HG03558 (cell line): Measurements from ENCODE around the gene ZSCAN5B.
"Not testable (repeated sequence)": the region's sequence is repeated elsewhere in the genome, so short reads cannot be mapped to it uniquely, and the experiment has no call there.

Experiments
- ATAC-seq: cut with Tn5 transposase; IDR thresholded peaks from one replicate; pipeline ENCODE4 v1.9.1; 2021; ENCODE audit warnings: moderate number of reproducible peaks; ENCODE audit not compliant: unreplicated experiment; ENCODE audit errors: extremely low read depth

ZSCAN5B gene

DNA sequence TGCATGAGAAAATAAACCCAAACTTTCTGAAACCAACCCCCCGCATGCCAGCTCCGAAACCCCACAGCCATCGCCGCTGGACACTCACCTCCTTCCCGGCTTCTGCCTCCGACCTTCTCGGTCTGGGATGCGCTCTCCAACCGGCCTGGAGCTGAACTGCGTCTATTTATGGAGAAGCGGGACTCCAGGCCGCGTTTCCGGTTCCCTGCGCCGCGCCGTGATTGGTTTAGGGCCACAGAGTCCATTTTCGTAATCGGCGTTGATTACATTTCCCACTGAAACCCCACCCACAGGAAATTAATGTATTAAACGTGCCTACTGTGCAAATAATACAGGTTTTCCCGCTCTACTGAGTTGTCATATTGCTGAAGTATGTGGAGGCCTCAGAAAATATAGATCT, at the start of gene ZSCAN5B:
Gene ZSCAN5B (minus strand): TSS at position 138 of the 400 bp plus-strand sequence. CDS start 4,731 bp downstream, outside the sequence.
- not testable (repeated sequence) for ATAC-seq

DNA sequence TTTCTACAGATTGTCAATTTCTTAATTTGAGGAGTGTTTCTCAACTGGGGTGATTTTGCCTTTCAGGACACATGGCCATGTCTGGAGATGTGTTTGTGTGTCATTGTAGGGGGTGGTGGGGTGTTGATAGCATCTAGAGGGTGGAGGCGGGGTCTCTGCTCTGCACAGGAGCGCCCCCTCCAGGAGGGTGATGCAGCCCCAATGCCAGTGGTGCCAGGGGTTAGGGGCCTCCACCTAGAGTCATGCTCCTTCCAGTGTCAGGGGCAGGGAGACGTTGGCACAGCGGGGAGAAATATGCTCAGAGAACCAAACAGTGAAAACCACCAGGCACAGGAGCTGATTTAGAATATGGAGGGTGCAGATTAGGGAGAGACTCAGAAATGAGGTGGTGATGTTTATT, 48.2 kb upstream of the ZSCAN5B start:
- not testable (repeated sequence) for ATAC-seq

- no peak for ATAC-seq
Observed at GRCh38 chr19:56245121-56245740, 47.6 kb upstream of the ZSCAN5B start.

GRCh38 chr19:56223481-56223880, 25.9 kb upstream of the ZSCAN5B start:
- no peak for ATAC-seq

DNA sequence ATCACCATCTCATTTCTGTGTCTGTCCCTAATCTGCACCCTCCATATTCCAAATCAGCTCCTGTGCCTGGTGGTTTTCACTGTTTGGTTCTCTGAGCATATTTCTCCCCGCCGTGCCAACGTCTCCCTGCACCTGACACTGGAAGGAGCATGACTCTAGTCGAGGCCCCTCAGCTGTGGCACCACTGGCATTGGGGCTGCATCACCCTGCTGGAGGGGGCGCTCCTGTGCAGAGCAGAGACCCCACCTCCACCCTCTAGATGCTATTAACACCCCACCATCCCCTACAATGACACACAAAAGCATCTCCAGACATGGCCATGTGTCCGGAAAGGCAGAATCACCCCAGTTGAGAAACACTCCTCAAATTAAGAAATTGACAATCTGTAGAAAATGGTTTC, 25.3 kb upstream of the ZSCAN5B start:
- ATAC-seq = no peak

DNA sequence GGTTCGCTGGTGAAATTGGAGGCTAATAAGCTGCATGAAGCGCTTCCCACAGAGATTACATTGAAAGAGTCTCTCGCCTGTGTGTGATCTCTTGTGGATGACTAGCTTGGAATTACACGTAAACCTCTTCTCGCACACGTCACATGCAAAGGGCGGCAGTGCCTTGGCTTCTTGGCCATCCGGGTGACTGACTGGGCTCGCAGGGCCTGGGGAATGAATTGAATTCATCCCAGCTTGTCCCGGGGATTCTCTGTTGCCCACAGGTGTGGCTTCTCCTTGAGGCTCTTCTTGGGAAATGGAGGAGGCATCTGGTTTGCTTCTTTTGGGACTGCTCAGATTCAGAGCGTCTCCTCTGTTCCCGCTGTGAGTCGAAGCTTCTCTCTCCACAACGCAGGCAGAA, 24.3 kb upstream of the ZSCAN5B start:
- no peak for ATAC-seq

DNA sequence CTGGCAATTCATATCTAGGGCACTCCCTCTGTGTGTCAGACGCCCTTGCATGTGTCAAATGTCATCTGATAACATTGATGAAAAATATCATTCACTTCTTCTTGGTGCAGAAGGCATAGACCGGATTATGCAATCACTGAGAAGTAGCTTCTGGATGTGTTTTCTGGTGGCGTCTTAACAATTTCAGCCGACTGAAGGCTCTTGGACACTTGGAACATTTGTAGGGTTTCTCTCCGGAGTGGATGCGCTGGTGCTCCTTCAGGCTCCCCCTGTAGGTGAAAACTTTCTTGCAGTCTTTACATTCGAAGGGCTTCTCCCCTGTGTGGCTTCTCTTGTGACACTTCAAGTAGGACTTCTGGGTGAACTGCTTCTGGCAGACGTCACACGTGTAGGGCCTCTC, 23.9 kb upstream of the ZSCAN5B start:
- not testable (repeated sequence) for ATAC-seq

- no peak for ATAC-seq
Observed at GRCh38 chr19:56218961-56219360, 21.4 kb upstream of the ZSCAN5B start.

GRCh38 chr19:56217039-56217949, 19.7 kb upstream of the ZSCAN5B start:
- ATAC-seq = no peak

GRCh38 chr19:56211718-56212117, 14.1 kb upstream of the ZSCAN5B start:
- no peak for ATAC-seq

GRCh38 chr19:56210036-56210435, 12.5 kb upstream of the ZSCAN5B start:
- ATAC-seq = not testable (repeated sequence)

GRCh38 chr19:56209091-56209490, 11.5 kb upstream of the ZSCAN5B start:
- no peak for ATAC-seq

- ATAC-seq = not testable (repeated sequence)
Observed at GRCh38 chr19:56207581-56207980, 10.0 kb upstream of the ZSCAN5B start.

DNA sequence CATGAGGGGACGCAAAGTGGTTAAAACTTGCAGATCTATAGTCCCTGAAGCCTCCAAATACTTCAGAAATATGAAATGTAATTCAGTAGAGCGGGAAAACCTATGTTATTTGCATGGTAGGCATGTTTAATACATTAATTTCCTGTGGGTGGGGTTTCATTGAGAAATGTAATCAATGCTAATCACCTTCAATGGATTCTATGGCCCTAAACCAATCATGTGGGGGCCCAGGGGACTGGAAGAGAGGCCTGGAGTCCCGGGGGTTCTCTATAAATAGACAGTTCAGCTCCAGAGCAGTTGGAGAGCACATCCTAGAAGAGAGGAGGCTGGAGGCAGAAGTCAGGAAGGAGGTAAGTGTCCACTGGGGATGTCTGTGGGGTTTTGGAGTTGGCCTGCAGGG, 4.4 kb upstream of the ZSCAN5B start, which contains the start of gene ZSCAN5C:
Gene ZSCAN5C (plus strand): TSS at position 301 of the 400 bp plus-strand sequence. CDS start 3,641 bp downstream, outside the sequence.
- ATAC-seq = no peak

GRCh38 chr19:56199687-56200086, 2.1 kb upstream of the ZSCAN5B start:
- no peak for ATAC-seq

DNA sequence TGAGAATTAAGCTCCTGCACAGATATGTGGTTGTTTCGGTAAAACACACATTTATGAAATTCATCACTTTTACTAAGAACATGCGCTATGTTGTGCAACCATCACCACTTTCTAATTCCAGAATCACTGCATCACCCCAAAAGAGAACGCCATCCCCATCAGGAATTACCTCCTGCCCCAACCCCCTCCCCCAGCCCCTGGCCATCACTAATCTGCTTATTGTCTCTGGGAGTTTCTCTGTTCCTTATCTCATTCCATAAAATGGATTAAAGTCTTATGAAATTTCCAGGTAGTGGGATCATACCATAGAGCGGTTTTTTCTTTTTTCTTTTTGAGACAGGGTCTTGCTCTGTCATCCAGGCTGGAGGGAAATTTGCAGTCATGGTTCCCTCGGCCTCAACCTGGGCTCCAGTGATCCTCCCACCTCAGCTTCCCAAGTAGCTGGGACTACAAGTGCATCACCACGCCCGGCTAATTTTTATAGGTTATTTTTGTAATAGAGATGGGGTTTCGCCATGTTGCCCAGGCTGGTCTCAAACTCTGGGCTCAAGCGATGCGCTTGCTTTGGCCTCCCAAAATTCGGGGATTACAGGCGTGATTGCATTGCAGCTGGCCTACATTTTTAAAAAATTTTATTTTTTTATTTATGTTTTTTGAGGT, 3.5 kb downstream of the ZSCAN5B start:
- ATAC-seq = no peak

DNA sequence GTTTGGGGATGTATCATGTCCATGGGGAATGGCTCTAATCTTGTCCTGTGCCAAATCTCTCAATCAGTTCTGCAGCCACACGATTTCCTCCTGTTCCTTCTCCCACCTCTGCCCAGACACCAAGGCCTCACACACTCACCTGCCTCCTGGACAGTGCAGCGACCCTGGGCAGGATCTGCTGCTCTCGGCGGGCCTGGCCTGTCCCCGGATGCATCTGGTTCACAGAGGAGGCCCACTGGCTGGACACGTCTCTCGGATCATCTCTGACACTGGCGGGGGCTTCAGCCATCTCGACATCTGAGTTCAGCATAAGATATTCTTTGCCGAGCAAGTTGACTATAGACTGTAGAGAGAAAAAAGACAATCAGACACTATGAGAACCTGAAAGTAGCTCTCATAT, 5.9 kb downstream of the ZSCAN5B start:
- no peak for ATAC-seq

DNA sequence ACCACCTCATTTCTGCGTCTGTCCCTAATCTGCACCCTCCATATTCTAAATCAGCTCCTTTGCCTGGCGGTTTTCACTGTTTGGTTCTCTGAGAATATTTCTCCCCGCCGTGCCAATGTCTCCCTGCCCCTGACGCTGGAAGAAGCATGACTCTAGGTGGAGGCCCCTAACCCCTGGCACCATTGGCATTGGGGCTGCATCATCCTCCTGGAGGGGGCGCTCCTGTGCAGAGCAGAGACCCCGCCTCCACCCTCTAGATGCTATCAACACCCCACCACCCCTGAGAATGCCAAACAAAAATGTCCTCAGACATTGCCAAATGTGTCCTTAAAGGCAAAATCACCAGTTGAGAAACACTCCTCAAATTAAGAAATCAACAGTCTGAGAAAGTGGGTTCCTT, 6.5 kb downstream of the ZSCAN5B start:
- no peak for ATAC-seq

DNA sequence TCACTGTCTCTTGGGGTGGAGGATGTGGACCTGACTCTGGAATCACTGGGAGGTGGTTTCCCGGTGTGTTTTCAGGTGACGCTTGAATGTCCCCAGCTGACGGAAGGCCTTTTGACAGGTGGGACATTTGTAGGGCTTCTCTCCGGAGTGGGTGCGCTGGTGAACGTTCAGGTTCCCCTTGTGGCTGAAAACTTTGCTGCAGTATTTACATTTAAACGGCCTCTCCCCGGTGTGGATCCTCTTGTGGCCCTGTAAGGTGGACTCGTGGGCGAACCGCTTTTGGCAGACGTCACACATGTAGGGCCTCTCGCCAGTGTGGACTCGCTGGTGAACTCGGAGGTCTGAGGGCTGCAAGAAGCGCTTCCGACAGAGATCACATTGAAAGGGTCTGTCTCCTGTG, 7.8 kb downstream of the ZSCAN5B start:
- no peak for ATAC-seq

DNA sequence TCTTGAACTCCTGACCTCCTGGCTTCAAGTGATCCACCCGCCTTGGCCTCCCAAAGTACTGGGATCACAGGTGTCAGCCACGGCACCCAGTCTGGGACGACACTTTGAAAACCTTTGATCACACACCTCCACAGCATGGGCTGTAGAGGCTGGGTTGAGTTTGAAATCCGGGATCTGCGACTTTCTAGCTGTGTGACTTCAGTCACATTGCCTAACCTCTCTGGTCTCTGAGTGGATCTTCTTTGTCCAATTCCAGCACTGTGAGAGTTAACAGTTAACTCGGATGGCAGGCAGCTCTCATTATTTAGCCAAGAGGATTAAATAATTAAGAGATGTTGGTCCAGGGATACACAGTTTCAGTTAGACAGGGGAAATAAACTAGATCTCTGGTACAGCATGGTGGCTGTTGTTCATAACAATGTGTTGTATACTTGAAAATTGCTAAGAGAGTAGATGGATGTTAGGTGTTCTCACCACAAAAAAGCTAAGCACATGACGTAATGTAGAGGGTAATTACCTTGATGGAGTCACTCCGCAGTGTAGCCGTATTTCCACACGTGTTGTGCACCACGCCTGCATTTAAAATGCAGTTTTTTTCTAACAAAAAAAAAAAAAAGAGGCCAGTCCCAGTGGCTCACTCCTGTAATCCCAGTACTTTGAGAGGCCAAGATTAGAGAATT, 19.9 kb downstream of the ZSCAN5B start:
- no peak for ATAC-seq
